Naive B cell (primary cell): ENCODE results near the gene OR10K1. TPM values are rescaled to one million over a fixed set of nuclear protein-coding genes. Genes with fewer than 3 reads are reported as not detected.
"Not testable (repeated sequence)": the region's sequence is repeated elsewhere in the genome, so short reads cannot be mapped to it uniquely, and the experiment has no call there.

Source experiments
- ATAC-seq, 2 donors: fragments of 150-1000 bp; cut with Tn5 transposase; 2 replicates each; pipeline ENCODE4 v1.10.0; 2021; ENCODE audit warnings: low read depth in 2 of 2, mild to moderate bottlenecking in 2 of 2, moderate library complexity in 2 of 2
- DNase-seq: peaks from one replicate; pipeline ENCODE4 v3.0.0; 2022
- H3K27ac Mint-ChIP-seq, 6 donors: one replicate each; pipeline ENCODE4 v1.8.0; 2020 to 2022; ENCODE audit warnings: mild to moderate bottlenecking in 6 of 6, mixed read lengths in 6 of 6, moderate library complexity in 5 of 6, inconsistent platforms in 2 of 6
- H3K27me3 Mint-ChIP-seq, 3 donors: one replicate each; pipeline ENCODE4 v1.8.0; 2021 to 2022; ENCODE audit warnings: mixed read lengths in 3 of 3, mild to moderate bottlenecking in 1 of 3
- H3K36me3 Mint-ChIP-seq, 2 donors: one replicate each; pipeline ENCODE4 v1.8.0; 2020 to 2022; ENCODE audit warnings: mixed read lengths in 2 of 2, inconsistent platforms in 1 of 2, mild to moderate bottlenecking in 1 of 2
- H3K4me1 Mint-ChIP-seq, 3 donors: one replicate each; pipeline ENCODE4 v1.8.0; 2020 to 2022; ENCODE audit warnings: mixed read lengths in 3 of 3, inconsistent platforms in 1 of 3, mild to moderate bottlenecking in 1 of 3, moderate library complexity in 1 of 3
- H3K4me3 Mint-ChIP-seq, 8 donors: one replicate each; pipeline ENCODE4 v1.8.0; 2020 to 2022; ENCODE audit warnings: mild to moderate bottlenecking in 8 of 8, mixed read lengths in 8 of 8, moderate library complexity in 8 of 8, inconsistent platforms in 2 of 8
- H3K9me3 Mint-ChIP-seq, 7 donors: one replicate each; pipeline ENCODE4 v1.8.0; 2020 to 2022; ENCODE audit warnings: mixed read lengths in 7 of 7, mild to moderate bottlenecking in 5 of 7, inconsistent platforms in 2 of 7, moderate library complexity in 1 of 7
- polyA plus RNA-seq, 6 donors: library from polyadenylated mRNA; unstranded; fragments of 300-500 nt; fragmentation: Illumina TruSeq; gene quantifications; one replicate each; pipeline ENCODE4 v1.2.3, GENCODE V29; 2021; ENCODE audit warnings: low read depth in 6 of 6

Gene OR10K1
- polyA plus RNA-seq: not detected

- H3K27ac Mint-ChIP-seq: peak within 1 kb of the TSS in 2 of 6 donors; percentile 11 to 43
Measured at GRCh38 chr1:158461534-158461933, at the start of gene OR10K1. Gene OR10K1, plus strand, starts transcription at chr1:158461834. Its CDS starts 3,728 bp downstream, at chr1:158465562.

GRCh38 chr1:158414651-158415345 lies 46.8 kb upstream of the OR10K1 start:
- peaks cover 0 to under 1% (median 0%) of the 10 kb centered on the region in 7 donors for H3K9me3 Mint-ChIP-seq
- no peak overlapping the region for H3K27ac Mint-ChIP-seq
- H3K27me3 Mint-ChIP-seq: peaks cover 4 to 8% (median 5%) of the 10 kb centered on the region in 3 donors

More at GRCh38 chr1:158461534-158461933, at the start of gene OR10K1:
- Mint-ChIP-seq H3K9me3 (peaks cover 0 to 2% (median 0%) of the 10 kb centered on the region in 7 donors), H3K27me3 (peaks cover 8 to 21% (median 18%) of the 10 kb centered on the region in 3 donors), H3K4me1 (no peaks in the 10 kb centered on the region), H3K36me3 (peaks cover 0 to 11% of the 10 kb centered on the region in 2 donors), H3K4me3 (no peak within 1 kb of the TSS)
- DNase-seq: no peak
- no peak for ATAC-seq

GRCh38 chr1:158417586-158417985 lies 44.0 kb upstream of the OR10K1 start:
- H3K4me3 Mint-ChIP-seq: no peak overlapping the region
- peaks cover 4 to 28% (median 22%) of the 10 kb centered on the region in 3 donors for H3K27me3 Mint-ChIP-seq
- H3K4me1 Mint-ChIP-seq: no peaks in the 10 kb centered on the region
- H3K27ac Mint-ChIP-seq: no peak overlapping the region
- DNase-seq (no peak), ATAC-seq (no peak)
- peaks cover 0 to 4% (median 0%) of the 10 kb centered on the region in 7 donors for H3K9me3 Mint-ChIP-seq
- H3K36me3 Mint-ChIP-seq: peaks cover 0 to 5% of the 10 kb centered on the region in 2 donors

More at GRCh38 chr1:158414651-158415345, 46.8 kb upstream of the OR10K1 start:
- Mint-ChIP-seq H3K36me3 (no peaks in the 10 kb centered on the region), H3K4me3 (no peak overlapping the region), H3K4me1 (no peaks in the 10 kb centered on the region)
- DNase-seq (no peak), ATAC-seq (no peak)

- Mint-ChIP-seq H3K4me3 (no peak overlapping the region), H3K27ac (no peak overlapping the region), H3K27me3 (peaks cover 0 to 19% (median 18%) of the 10 kb centered on the region in 3 donors), H3K9me3 (peaks cover 0 to 4% (median 0%) of the 10 kb centered on the region in 7 donors), H3K36me3 (peaks cover 0 to 5% of the 10 kb centered on the region in 2 donors), H3K4me1 (no peaks in the 10 kb centered on the region)
- no peak for DNase-seq
- no peak for ATAC-seq
Measured at GRCh38 chr1:158422212-158422611, 39.4 kb upstream of the OR10K1 start.

GRCh38 chr1:158425027-158425426 lies 36.6 kb upstream of the OR10K1 start:
- peaks cover 13 to 41% (median 19%) of the 10 kb centered on the region in 3 donors for H3K27me3 Mint-ChIP-seq
- no peak for ATAC-seq
- H3K27ac Mint-ChIP-seq: peak overlapping the region in 2 of 6 donors; percentile 32 to 54
- no peak overlapping the region for H3K4me3 Mint-ChIP-seq
- no peak for DNase-seq
- peaks cover 0 to 22% (median 13%) of the 10 kb centered on the region in 7 donors for H3K9me3 Mint-ChIP-seq
- H3K36me3 Mint-ChIP-seq: peaks cover 0 to 5% of the 10 kb centered on the region in 2 donors
- no peaks in the 10 kb centered on the region for H3K4me1 Mint-ChIP-seq

- Mint-ChIP-seq H3K27ac (peak within 1 kb of the TSS in 1 of 6 donors; percentile 7), H3K9me3 (peaks cover 2 to 26% (median 13%) of the 10 kb centered on the region in 7 donors), H3K36me3 (peaks cover 0 to 2% of the 10 kb centered on the region in 2 donors), H3K4me1 (no peaks in the 10 kb centered on the region), H3K4me3 (no peak within 1 kb of the TSS), H3K27me3 (peaks cover 13 to 44% (median 19%) of the 10 kb centered on the region in 3 donors)
- ATAC-seq (no peak), DNase-seq (no peak)
Measured at GRCh38 chr1:158426137-158426536, 35.5 kb upstream of the OR10K1 start, which contains the start of gene OR10K2. Gene OR10K2, minus strand, starts transcription at chr1:158426237. Its CDS starts 5,371 bp downstream, at chr1:158420866.

GRCh38 chr1:158430163-158430562 lies 31.5 kb upstream of the OR10K1 start:
- H3K9me3 Mint-ChIP-seq: peaks cover 8 to 46% (median 25%) of the 10 kb centered on the region in 7 donors

GRCh38 chr1:158434741-158435140 lies 26.9 kb upstream of the OR10K1 start:
- Mint-ChIP-seq H3K27me3 (peaks cover 14 to 42% (median 39%) of the 10 kb centered on the region in 3 donors), H3K4me1 (peaks cover 0 to 7% (median 3%) of the 10 kb centered on the region in 3 donors), H3K9me3 (peaks cover 5 to 32% (median 14%) of the 10 kb centered on the region in 7 donors), H3K27ac (peak overlapping the region in 1 of 6 donors; percentile 17), H3K4me3 (no peak overlapping the region), H3K36me3 (peaks cover 0 to 11% of the 10 kb centered on the region in 2 donors)
- ATAC-seq (no peak), DNase-seq (no peak)

More at GRCh38 chr1:158430163-158430562, 31.5 kb upstream of the OR10K1 start:
- Mint-ChIP-seq H3K36me3 (peaks cover 0 to 11% of the 10 kb centered on the region in 2 donors), H3K27me3 (peaks cover 22 to 64% (median 27%) of the 10 kb centered on the region in 3 donors)
- ATAC-seq, H3K4me1 Mint-ChIP-seq, H3K4me3 Mint-ChIP-seq, DNase-seq, H3K27ac Mint-ChIP-seq: not testable (repeated sequence)

- Mint-ChIP-seq H3K27ac (peak overlapping the region in 1 of 6 donors; percentile 20), H3K4me3 (no peak overlapping the region), H3K36me3 (no peaks in the 10 kb centered on the region), H3K4me1 (no peaks in the 10 kb centered on the region), H3K27me3 (peaks cover 13 to 43% (median 33%) of the 10 kb centered on the region in 3 donors), H3K9me3 (peaks cover 0 to under 1% (median 0%) of the 10 kb centered on the region in 7 donors)
- no peak for DNase-seq
- no peak for ATAC-seq
Measured at GRCh38 chr1:158445376-158445775, 16.3 kb upstream of the OR10K1 start.

GRCh38 chr1:158454537-158454936 lies 7.1 kb upstream of the OR10K1 start:
- Mint-ChIP-seq H3K36me3 (peaks cover 0 to 26% of the 10 kb centered on the region in 2 donors), H3K27me3 (peaks cover 16 to 51% (median 43%) of the 10 kb centered on the region in 3 donors), H3K27ac (no peak overlapping the region), H3K4me1 (no peaks in the 10 kb centered on the region), H3K9me3 (peaks cover 7 to 36% (median 20%) of the 10 kb centered on the region in 7 donors), H3K4me3 (no peak overlapping the region)
- ATAC-seq (no peak), DNase-seq (no peak)

GRCh38 chr1:158457246-158457645 lies 4.4 kb upstream of the OR10K1 start:
- Mint-ChIP-seq H3K9me3 (peaks cover 0 to 22% (median 10%) of the 10 kb centered on the region in 7 donors), H3K36me3 (peaks cover 0 to 15% of the 10 kb centered on the region in 2 donors), H3K27me3 (peaks cover 19 to 43% (median 33%) of the 10 kb centered on the region in 3 donors), H3K4me1 (no peaks in the 10 kb centered on the region), H3K4me3 (no peak overlapping the region), H3K27ac (no peak overlapping the region)
- ATAC-seq (no peak), DNase-seq (no peak)

- H3K27ac Mint-ChIP-seq: no peak overlapping the region
- no peak overlapping the region for H3K4me3 Mint-ChIP-seq
- no peak for ATAC-seq
- no peaks in the 10 kb centered on the region for H3K4me1 Mint-ChIP-seq
- H3K36me3 Mint-ChIP-seq: peaks cover 0 to 10% of the 10 kb centered on the region in 2 donors
- H3K9me3 Mint-ChIP-seq: peaks cover 0 to 16% (median 5%) of the 10 kb centered on the region in 7 donors
- DNase-seq: no peak
- H3K27me3 Mint-ChIP-seq: peaks cover 19 to 41% (median 33%) of the 10 kb centered on the region in 3 donors
Measured at GRCh38 chr1:158458263-158458662, 3.4 kb upstream of the OR10K1 start.

GRCh38 chr1:158471920-158472319 lies 10.3 kb downstream of the OR10K1 start, which contains the start of gene OR10R2:
Gene OR10R2, plus strand, starts transcription at chr1:158472220. Its CDS starts 106 bp downstream, at chr1:158472326.
- no peak within 1 kb of the TSS for H3K4me3 Mint-ChIP-seq
- peak within 1 kb of the TSS in 2 of 6 donors; percentile 2 to 68 for H3K27ac Mint-ChIP-seq
- DNase-seq (no peak), ATAC-seq (no peak)
- H3K9me3 Mint-ChIP-seq: no peaks in the 10 kb centered on the region
- H3K27me3 Mint-ChIP-seq: peaks cover 12 to 22% (median 22%) of the 10 kb centered on the region in 3 donors
- H3K4me1 Mint-ChIP-seq: no peaks in the 10 kb centered on the region
- peaks cover 0 to 5% of the 10 kb centered on the region in 2 donors for H3K36me3 Mint-ChIP-seq
